ENCODE results near the gene CDC34.

The CDC34 gene

DNA sequence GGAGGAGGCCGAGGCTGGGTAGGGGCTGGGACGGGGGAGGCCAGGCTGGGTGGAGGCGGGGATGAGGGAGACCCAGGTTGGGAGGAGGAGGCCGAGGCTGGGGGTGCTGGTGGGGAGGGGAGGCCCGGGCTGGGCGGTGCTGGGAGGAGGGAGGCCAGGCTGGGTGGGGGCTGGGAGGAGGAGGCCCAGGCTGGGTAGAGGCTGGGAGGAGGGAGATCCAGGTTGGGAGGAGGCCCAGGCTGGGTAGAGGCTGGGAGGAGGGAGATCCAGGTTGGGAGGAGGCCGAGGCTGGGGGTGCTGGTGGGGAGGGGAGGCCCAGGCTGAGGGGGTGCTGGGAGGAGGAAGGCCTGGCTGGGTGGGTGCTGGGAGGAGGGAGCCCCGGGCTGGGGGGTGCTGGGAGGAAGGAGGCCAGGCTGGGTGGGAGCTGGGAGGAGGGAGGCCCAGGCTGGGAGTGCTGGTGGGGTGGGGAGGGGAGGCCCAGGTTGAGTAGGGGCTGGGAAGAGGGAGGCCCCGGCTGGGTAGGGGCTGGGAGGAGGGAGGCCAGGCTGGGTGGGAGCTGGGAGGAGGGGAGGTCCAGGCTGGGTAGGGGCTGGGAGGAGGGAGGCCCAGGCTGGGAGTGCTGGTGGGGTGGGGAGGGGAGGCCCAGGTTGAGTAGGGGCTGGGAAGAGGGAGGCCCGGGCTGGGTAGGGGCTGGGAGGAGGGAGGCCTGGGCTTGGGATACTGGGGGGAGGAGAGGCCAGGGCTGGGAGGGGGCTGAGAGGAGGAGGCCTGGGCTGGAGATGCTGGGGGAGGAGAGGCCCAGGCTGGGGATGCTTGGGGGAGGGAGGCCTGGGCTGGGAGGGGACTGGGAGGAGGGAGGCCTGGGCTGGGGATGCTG is 13.6 kb upstream of the CDC34 start:
- TF ChIP-seq POU2F2 (IDR thresholded peaks at IDR 0.05; ENCODE audit: low read depth, low read length) (no peak), POLR2AphosphoS5 (IDR thresholded peaks at IDR 0.05; ENCODE audit: low read depth, low read length) (no peak), PAX5 (IDR thresholded peaks at IDR 0.05; ENCODE audit: insufficient read depth, low read length, severe bottlenecking) (no peak), POLR2A (IDR thresholded peaks at IDR 0.05; ENCODE audit: low read depth, low read length) (no peak), SPI1 (IDR thresholded peaks at IDR 0.05; ENCODE audit: low read depth, low read length) (no peak)
- no peak for FAIRE-seq

DNA sequence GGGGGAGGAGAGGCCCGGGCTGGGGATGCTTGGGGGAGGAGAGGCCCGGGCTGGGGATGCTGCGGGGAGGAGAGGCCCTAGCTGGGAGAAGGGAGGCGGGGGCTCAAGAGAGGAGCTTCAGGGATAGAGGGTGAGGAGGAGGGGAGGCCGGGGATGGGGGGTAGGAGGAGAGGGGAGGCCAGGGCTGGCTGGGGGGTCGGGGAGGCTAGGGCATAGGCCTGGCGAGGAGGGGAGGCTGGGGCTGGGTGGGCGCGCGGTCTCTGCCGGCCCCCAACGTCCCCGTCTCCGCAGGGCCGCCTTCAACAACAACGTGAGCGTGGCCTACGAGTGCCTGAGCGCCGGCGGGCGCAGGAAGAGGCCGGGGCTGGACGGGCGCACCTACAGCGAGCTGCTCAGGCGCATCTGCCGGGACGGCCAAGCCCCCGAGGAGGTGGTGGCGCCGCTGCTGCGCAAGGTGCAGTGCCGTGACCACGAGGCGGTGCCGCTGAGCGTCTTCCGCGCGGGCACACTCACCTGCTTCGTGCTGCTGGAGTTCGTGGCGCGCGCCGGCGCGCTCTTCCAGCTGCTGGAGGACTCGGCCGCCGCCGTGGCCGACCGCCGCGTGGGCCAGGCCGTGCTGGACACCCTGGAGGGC is 12.8 kb upstream of the CDC34 start:
- DNase-seq (ENCODE audit: insufficient read length, low spot score), result no peak
- FAIRE-seq, result peak; percentile 58
- no peak for TF ChIP-seq POLR2A (IDR thresholded peaks at IDR 0.05; ENCODE audit: low read depth, low read length)
- TF ChIP-seq PAX5 (IDR thresholded peaks at IDR 0.05; ENCODE audit: insufficient read depth, low read length, severe bottlenecking), result no peak
- TF ChIP-seq POLR2AphosphoS5 (IDR thresholded peaks at IDR 0.05; ENCODE audit: low read depth, low read length), result no peak
- no peak for TF ChIP-seq TAF1 (IDR thresholded peaks at IDR 0.05; ENCODE audit: low read depth, low read length)

More for the DNA sequence above, 13.6 kb upstream of the CDC34 start:
- DNase-seq (ENCODE audit: insufficient read length, low spot score), result no peak

- no peak for DNase-seq (ENCODE audit: insufficient read length, low spot score)
- TF ChIP-seq TAF1 (IDR thresholded peaks at IDR 0.05; ENCODE audit: low read depth, low read length), result no peak
- no peak for TF ChIP-seq PAX5 (IDR thresholded peaks at IDR 0.05; ENCODE audit: insufficient read depth, low read length, severe bottlenecking)
- TF ChIP-seq SPI1 (IDR thresholded peaks at IDR 0.05; ENCODE audit: low read depth, low read length), result no peak
- no peak for TF ChIP-seq POLR2A (IDR thresholded peaks at IDR 0.05; ENCODE audit: low read depth, low read length)
- no peak for TF ChIP-seq POU2F2 (IDR thresholded peaks at IDR 0.05; ENCODE audit: low read depth, low read length)
- FAIRE-seq, result no peak
Observed at GRCh38 chr19:519449-519865, 12.1 kb upstream of the CDC34 start.

- DNase-seq (ENCODE audit: insufficient read length, low spot score) (no peak), FAIRE-seq (no peak)
- no peak for TF ChIP-seq SPI1 (IDR thresholded peaks at IDR 0.05; ENCODE audit: low read depth, low read length)
- TF ChIP-seq PAX5 (IDR thresholded peaks at IDR 0.05; ENCODE audit: insufficient read depth, low read length, severe bottlenecking), result no peak
- no peak for TF ChIP-seq POU2F2 (IDR thresholded peaks at IDR 0.05; ENCODE audit: low read depth, low read length)
- no peak for TF ChIP-seq POLR2AphosphoS5 (IDR thresholded peaks at IDR 0.05; ENCODE audit: low read depth, low read length)
Observed at GRCh38 chr19:522726-523125, 8.8 kb upstream of the CDC34 start.

- DNase-seq (ENCODE audit: insufficient read length, low spot score) (no peak), FAIRE-seq (no peak)
- TF ChIP-seq POU2F2 (IDR thresholded peaks at IDR 0.05; ENCODE audit: low read depth, low read length) (no peak), POLR2AphosphoS5 (IDR thresholded peaks at IDR 0.05; ENCODE audit: low read depth, low read length) (no peak), POLR2A (IDR thresholded peaks at IDR 0.05; ENCODE audit: low read depth, low read length) (no peak), TAF1 (IDR thresholded peaks at IDR 0.05; ENCODE audit: low read depth, low read length) (no peak)
Observed at GRCh38 chr19:524062-524674, 7.4 kb upstream of the CDC34 start.

- FAIRE-seq (no peak), DNase-seq (ENCODE audit: insufficient read length, low spot score) (no peak)
- TF ChIP-seq POU2F2 (IDR thresholded peaks at IDR 0.05; ENCODE audit: low read depth, low read length), result no peak
- no peak for TF ChIP-seq TAF1 (IDR thresholded peaks at IDR 0.05; ENCODE audit: low read depth, low read length)
- no peak for TF ChIP-seq POLR2A (IDR thresholded peaks at IDR 0.05; ENCODE audit: low read depth, low read length)
- no peak for TF ChIP-seq PAX5 (IDR thresholded peaks at IDR 0.05; ENCODE audit: insufficient read depth, low read length, severe bottlenecking)
- TF ChIP-seq POLR2AphosphoS5 (IDR thresholded peaks at IDR 0.05; ENCODE audit: low read depth, low read length), result no peak
- no peak for TF ChIP-seq SPI1 (IDR thresholded peaks at IDR 0.05; ENCODE audit: low read depth, low read length)
Observed at GRCh38 chr19:525029-525428, 6.5 kb upstream of the CDC34 start.

DNA sequence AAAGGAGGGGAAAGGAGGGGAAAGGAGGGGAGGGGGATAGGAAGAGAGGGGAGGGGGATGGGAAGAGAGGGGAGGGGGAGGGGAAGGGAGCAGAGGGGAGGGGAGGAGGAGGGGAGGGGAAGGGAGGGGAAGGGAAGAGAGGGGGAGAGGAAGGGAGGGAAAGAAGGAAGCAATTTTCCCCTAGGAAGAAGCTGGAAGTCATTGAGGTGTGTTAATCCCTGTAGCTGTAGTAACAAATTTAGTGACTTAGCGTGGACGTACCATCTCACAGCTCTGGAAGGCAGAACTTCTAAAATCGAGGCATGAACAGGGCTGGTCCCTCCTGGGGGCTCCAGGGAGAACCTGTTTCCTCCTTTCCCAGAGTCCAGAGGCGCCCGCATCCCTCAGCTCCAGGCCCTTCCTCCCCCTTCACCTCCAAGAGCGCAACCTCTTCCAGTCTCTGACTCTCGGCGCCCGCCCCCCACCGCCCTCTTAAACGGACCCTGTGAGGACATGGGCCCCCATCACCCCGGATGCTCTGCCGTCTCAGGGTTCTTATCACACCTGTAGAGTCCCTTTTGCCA is 5.6 kb upstream of the CDC34 start:
- no peak for TF ChIP-seq POLR2AphosphoS5 (IDR thresholded peaks at IDR 0.05; ENCODE audit: low read depth, low read length)
- no peak for TF ChIP-seq POU2F2 (IDR thresholded peaks at IDR 0.05; ENCODE audit: low read depth, low read length)
- TF ChIP-seq PAX5 (IDR thresholded peaks at IDR 0.05; ENCODE audit: insufficient read depth, low read length, severe bottlenecking), result no peak
- TF ChIP-seq SPI1 (IDR thresholded peaks at IDR 0.05; ENCODE audit: low read depth, low read length), result no peak
- no peak for TF ChIP-seq TAF1 (IDR thresholded peaks at IDR 0.05; ENCODE audit: low read depth, low read length)
- no peak for TF ChIP-seq POLR2A (IDR thresholded peaks at IDR 0.05; ENCODE audit: low read depth, low read length)
- DNase-seq (ENCODE audit: insufficient read length, low spot score) (no peak), FAIRE-seq (no peak)

DNA sequence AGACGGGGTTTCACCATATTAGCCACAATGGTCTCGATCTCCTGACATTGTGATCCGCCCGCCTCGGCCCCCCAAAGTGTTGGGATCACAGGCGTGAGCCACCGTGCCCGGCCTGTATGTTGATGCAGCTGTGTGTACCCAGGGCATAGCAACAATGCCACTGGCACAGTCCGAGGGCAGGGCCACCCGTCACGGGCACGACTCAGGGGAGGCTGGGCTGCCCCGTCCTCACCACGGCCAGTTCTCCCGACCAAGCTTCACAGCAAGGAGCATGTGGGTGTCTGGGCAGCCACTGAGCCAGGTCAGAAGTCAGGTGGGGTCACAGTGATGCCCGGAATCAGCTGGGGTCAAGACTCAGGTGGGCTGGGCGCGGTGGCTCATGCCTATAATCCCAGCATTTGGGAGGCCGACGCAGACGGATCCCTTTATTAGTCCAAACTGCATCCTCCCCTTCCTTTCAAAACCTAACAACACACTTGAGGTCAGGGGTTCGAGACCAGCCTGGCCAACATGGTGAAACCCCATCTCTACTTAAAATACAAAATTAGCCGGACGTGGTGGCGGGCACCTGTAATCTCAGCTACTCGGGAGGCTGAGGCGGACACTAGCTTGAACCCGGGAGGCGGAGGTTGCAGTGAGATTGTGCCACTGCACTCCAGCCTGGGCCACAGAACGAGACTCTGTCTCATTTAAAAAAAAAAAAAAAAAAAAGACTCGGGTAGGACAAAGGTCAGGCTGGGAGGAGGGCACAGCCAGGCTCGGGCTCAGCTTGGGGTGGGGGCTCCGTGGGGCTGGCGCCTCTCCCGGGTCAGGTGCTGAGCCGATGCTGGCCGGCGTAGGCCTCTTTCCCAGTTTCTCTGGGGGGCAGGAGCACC is 1.2 kb upstream of the CDC34 start:
- no peak for FAIRE-seq
- DNase-seq (ENCODE audit: insufficient read length, low spot score), result no peak
- TF ChIP-seq POLR2AphosphoS5 (IDR thresholded peaks at IDR 0.05; ENCODE audit: low read depth, low read length) (no peak), TAF1 (IDR thresholded peaks at IDR 0.05; ENCODE audit: low read depth, low read length) (no peak), PAX5 (IDR thresholded peaks at IDR 0.05; ENCODE audit: insufficient read depth, low read length, severe bottlenecking) (no peak), POU2F2 (IDR thresholded peaks at IDR 0.05; ENCODE audit: low read depth, low read length) (no peak), POLR2A (IDR thresholded peaks at IDR 0.05; ENCODE audit: low read depth, low read length) (no peak), SPI1 (IDR thresholded peaks at IDR 0.05; ENCODE audit: low read depth, low read length) (no peak)
